ENCODE data around the gene ACSS3.

The ACSS3 gene

DNA sequence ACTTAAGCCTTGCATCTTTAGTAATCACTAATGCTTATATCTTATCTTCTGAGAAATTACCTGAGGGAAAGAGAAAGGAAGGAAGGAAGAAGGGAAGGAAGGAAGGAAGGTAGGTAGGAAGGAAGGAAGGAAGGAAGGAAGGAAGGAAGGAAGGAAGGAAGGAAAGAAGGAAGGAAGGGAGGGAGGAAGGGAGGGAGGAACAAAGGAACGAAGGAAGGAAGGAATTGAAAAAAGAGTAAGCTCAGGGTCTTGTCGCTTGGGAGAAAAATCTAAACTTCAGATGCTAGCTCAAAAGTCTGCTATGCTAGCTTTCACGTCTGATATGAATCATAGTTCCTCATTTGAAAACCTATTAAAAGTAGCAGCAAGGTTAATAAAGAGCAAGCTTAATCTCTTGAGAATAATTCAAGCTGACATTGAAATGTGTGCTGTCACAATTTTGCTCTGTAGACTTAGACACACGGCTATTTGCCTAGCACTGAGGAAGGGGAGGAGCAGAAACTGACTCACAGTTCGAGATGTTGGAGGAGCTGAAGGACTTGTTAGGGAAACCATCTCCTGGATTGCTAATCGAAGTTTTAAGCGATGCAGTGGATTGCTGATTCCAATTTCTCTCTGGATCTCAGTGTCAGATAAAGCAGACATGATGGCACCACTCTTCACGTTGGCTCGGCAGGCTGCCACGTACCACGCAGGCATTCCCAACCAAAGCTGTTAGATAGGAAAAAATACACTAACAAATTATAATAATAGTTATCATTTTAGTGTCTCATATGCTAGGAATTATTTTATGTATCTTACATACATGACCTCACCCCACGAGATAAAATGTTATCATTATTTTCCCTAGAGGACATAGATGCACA lies 216.7 kb downstream of the ACSS3 start:
- DNase-seq (ENCODE audit: low spot score) = no peak
- in situ Hi-C loops (cut with MboI; ENCODE audit: low sequenced_read_pairs, unreplicated experiment) = no loop called here
- TF ChIP-seq, protein P1, sequence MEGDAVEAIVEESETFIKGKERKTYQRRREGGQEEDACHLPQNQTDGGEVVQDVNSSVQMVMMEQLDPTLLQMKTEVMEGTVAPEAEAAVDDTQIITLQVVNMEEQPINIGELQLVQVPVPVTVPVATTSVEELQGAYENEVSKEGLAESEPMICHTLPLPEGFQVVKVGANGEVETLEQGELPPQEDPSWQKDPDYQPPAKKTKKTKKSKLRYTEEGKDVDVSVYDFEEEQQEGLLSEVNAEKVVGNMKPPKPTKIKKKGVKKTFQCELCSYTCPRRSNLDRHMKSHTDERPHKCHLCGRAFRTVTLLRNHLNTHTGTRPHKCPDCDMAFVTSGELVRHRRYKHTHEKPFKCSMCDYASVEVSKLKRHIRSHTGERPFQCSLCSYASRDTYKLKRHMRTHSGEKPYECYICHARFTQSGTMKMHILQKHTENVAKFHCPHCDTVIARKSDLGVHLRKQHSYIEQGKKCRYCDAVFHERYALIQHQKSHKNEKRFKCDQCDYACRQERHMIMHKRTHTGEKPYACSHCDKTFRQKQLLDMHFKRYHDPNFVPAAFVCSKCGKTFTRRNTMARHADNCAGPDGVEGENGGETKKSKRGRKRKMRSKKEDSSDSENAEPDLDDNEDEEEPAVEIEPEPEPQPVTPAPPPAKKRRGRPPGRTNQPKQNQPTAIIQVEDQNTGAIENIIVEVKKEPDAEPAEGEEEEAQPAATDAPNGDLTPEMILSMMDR (IDR thresholded peaks at IDR 0.05; ENCODE audit: borderline replicate concordance, control extremely low read depth, extremely low read depth, insufficient read depth, missing control alignments) = no peak

DNA sequence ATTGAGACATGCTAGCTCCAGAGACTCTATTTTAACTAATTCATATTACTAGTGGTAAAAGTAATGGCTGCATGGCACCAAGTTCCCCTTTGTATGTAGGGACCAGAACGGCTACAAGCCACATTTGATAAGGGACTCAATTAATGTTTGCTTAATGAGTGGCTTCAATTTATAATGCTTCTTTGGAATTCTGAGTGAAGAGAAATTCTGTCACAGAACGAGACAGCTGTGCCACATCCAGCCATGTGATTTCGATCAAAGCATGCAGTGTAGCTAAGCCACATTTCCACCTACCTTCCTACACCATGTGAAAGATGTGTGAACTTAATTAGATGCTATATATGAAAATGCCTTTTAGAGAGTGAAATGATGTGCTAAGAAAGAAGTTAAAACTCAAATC lies 217.4 kb downstream of the ACSS3 start:
- no peak for DNase-seq (ENCODE audit: low spot score)
- TF ChIP-seq, protein P1 (IDR thresholded peaks at IDR 0.05; ENCODE audit: borderline replicate concordance, control extremely low read depth, extremely low read depth, insufficient read depth, missing control alignments) = no peak
- in situ Hi-C loops (cut with MboI; ENCODE audit: low sequenced_read_pairs, unreplicated experiment) = no loop called here

DNA sequence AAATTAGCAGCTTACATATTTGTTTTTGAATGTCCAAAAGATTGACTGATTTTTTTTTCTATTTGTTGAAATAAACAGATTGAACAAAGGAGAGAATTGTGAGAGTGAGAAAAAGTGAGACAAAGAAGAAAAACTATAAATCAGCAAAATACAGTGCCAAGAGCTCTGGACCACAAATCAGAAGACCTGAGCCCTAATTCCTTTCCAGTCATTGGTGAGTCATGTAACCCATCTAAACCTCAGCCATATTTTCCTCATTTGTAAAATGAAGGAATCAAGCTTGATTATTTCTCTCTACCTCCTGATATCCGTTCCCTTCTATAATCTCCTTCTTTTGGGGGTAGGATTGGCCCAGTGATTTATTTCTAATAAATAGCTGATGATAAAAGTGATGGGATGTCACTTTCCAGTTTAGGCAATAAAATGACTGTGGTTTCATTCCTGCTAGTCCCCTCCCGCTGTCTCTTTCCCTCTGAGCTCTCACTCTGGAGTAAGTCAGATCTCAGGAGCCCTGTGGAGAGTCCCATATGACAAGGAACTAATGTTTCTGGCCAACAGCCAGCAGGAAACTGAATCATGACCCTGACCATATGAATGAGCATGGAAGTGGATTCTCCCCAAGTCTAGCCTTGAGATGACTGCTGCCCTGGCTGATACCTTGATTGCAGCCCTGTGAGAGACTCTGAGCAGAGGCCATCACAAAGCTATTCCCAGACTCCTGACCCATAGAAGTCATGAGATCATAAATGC lies 218.9 kb downstream of the ACSS3 start:
- in situ Hi-C loops (cut with MboI; ENCODE audit: low sequenced_read_pairs, unreplicated experiment) = no loop called here
- TF ChIP-seq, protein P1 (IDR thresholded peaks at IDR 0.05; ENCODE audit: borderline replicate concordance, control extremely low read depth, extremely low read depth, insufficient read depth, missing control alignments) = no peak
- DNase-seq (ENCODE audit: low spot score) = no peak

DNA sequence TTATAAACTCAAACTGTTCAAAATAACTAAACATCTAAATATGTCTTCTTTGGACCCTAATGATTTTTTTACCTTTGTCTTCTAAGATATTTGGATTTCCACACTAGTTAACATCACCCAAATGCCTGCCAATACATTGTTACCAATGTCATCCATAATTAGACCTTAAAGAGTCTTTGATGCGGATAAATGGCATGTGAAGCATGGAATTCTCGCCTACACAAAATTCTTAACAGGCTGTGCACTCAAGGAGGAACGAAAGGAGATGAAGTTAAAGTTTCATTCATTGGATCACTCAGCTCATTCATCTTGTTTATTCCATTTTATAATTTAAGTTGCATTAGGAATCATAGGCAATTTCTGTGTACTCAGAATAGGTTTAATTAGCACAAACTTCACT lies 219.7 kb downstream of the ACSS3 start:
- in situ Hi-C loops (cut with MboI; ENCODE audit: low sequenced_read_pairs, unreplicated experiment) = no loop called here
- no peak for DNase-seq (ENCODE audit: low spot score)
- TF ChIP-seq, protein P1 (IDR thresholded peaks at IDR 0.05; ENCODE audit: borderline replicate concordance, control extremely low read depth, extremely low read depth, insufficient read depth, missing control alignments) = no peak

DNA sequence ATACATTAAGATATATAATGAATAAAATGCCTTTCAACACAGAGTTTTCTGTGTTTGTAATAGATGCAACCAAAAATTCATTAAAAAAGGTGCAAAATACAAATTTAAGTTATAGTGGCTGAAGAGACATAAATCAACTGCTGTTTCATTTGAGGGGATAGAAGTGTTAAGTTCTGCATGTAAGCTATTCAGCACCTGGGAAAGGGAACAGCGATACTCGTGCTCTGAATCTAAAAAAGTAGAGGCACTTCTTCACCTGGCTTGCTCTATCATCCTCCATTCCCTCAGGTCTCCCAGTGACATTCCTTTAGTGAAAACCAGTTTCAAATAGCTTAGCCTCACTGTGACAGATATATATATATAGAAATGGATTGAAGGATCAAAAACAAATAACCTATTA lies 222.6 kb downstream of the ACSS3 start:
- no peak for DNase-seq (ENCODE audit: low spot score)
- in situ Hi-C loops (cut with MboI; ENCODE audit: low sequenced_read_pairs, unreplicated experiment) = no loop called here
- TF ChIP-seq, protein P1 (IDR thresholded peaks at IDR 0.05; ENCODE audit: borderline replicate concordance, control extremely low read depth, extremely low read depth, insufficient read depth, missing control alignments) = no peak

DNA sequence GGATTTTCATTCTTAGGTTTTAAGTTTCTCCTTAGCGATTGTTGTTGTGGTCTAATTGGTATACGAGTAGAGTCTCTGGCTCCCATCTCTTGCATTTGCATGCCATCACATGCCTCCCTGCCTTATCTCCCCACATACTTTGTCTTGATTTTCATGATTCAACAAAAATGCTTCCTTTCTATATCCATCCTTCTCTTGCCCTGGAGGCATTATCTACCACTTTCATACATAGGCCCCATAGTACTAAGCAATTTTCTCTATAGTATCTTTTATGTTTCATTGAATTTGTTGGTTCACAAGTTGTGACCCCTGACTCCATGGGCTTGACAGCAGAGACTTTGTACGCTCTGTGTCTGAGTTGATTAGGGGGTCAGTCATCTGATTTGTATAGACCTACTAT lies 226.1 kb downstream of the ACSS3 start:
- DNase-seq (ENCODE audit: low spot score) = no peak
- TF ChIP-seq, protein P1 (IDR thresholded peaks at IDR 0.05; ENCODE audit: borderline replicate concordance, control extremely low read depth, extremely low read depth, insufficient read depth, missing control alignments) = no peak
- in situ Hi-C loops (cut with MboI; ENCODE audit: low sequenced_read_pairs, unreplicated experiment) = no loop called here
